DMS114 treated with DMSO at 0.1 percent for 48 hours (cell line): ENCODE data around the gene ROBO1.

Experiments used
- DNase-seq: peaks from one replicate; lab custom pipeline; 2025; ENCODE audit not compliant: unreplicated experiment; lab: John Stamatoyannopoulos, UW

The ROBO1 gene

GRCh38 chr3:79477242-79477641, 290.6 kb downstream of the ROBO1 start:
- DNase-seq = no peak

GRCh38 chr3:79473993-79474392, 293.8 kb downstream of the ROBO1 start:
- DNase-seq = no peak

- DNase-seq = no peak
Observed at GRCh38 chr3:79467721-79468120, 300.1 kb downstream of the ROBO1 start.

- DNase-seq = no peak
Observed at GRCh38 chr3:79461129-79461792, 306.5 kb downstream of the ROBO1 start.

- DNase-seq = no peak
Observed at GRCh38 chr3:79453600-79453999, 314.2 kb downstream of the ROBO1 start.

- no peak for DNase-seq
Observed at GRCh38 chr3:79436387-79436786, 331.4 kb downstream of the ROBO1 start.

GRCh38 chr3:79427081-79427480, 340.7 kb downstream of the ROBO1 start:
- no peak for DNase-seq

GRCh38 chr3:79424811-79425210, 343.0 kb downstream of the ROBO1 start:
- DNase-seq = no peak

- no peak for DNase-seq
Observed at GRCh38 chr3:79423417-79423816, 344.4 kb downstream of the ROBO1 start.

- no peak for DNase-seq
Observed at GRCh38 chr3:79421273-79421672, 346.5 kb downstream of the ROBO1 start.

- DNase-seq = no peak
Observed at GRCh38 chr3:79418855-79419621, 348.8 kb downstream of the ROBO1 start.

GRCh38 chr3:79415356-79415755, 352.4 kb downstream of the ROBO1 start:
- no peak for DNase-seq

GRCh38 chr3:79414806-79415205, 353.0 kb downstream of the ROBO1 start:
- no peak for DNase-seq

GRCh38 chr3:79414035-79414434, 353.8 kb downstream of the ROBO1 start:
- DNase-seq = no peak

GRCh38 chr3:79412537-79412936, 355.3 kb downstream of the ROBO1 start:
- no peak for DNase-seq

GRCh38 chr3:79410617-79411016, 357.2 kb downstream of the ROBO1 start:
- no peak for DNase-seq

- no peak for DNase-seq
Observed at GRCh38 chr3:79410136-79410535, 357.7 kb downstream of the ROBO1 start.

GRCh38 chr3:79406175-79406574, 361.6 kb downstream of the ROBO1 start:
- no peak for DNase-seq

- no peak for DNase-seq
Observed at GRCh38 chr3:79405183-79405582, 362.6 kb downstream of the ROBO1 start.

GRCh38 chr3:79396595-79396994, 371.2 kb downstream of the ROBO1 start:
- DNase-seq = no peak

- DNase-seq = no peak
Observed at GRCh38 chr3:79392479-79392878, 375.3 kb downstream of the ROBO1 start.

- no peak for DNase-seq
Observed at GRCh38 chr3:79390352-79390751, 377.4 kb downstream of the ROBO1 start.

GRCh38 chr3:79385211-79385610, 382.6 kb downstream of the ROBO1 start:
- DNase-seq = no peak
